A549 (cell line): ENCODE results near the gene DNAI4. TPM values are rescaled to one million over a fixed set of nuclear protein-coding genes. Genes with fewer than 3 reads are reported as not detected.

Experiments
- ATAC-seq, 2 experiments: fragments of 200-7000 bp in 1 of 2; fragments of >200 bp in 1 of 2; cut with Nextera tagmentation in 1 of 2; cut with Tn5 transposase in 1 of 2; 3 replicates each; pipeline versions ENCODE4 v1.8.0 to v1.9.1; 2018 to 2020; ENCODE audit warnings: mild to moderate bottlenecking in 1 of 2, moderate library complexity in 1 of 2
- CTCF ChIA-PET: fragments of 300-600 bp; sonication (Branson Sonifier 250); formaldehyde crosslinking; extraction: SDS; loops from one replicate; lab custom pipeline; 2021; ENCODE audit warnings: antibody characterized with exemption, inconsistent platforms; lab: Yijun Ruan, JAX
- POLR2A ChIA-PET: fragments of 350-600 bp; formaldehyde crosslinking; extraction: SDS; loops from one replicate; lab custom pipeline; 2021; ENCODE audit warnings: antibody characterized with exemption, inconsistent platforms; lab: Yijun Ruan, JAX
- DNase-seq, 2 experiments: peaks; one replicate each; pipeline versions ENCODE4 v3.0.0 to v3.0.0-alpha.2; 2011 to 2016; ENCODE audit warnings: low read depth in 1 of 2, low spot score in 1 of 2
- FAIRE-seq: peaks from 2 replicates; lab custom pipeline; 2011; peaks lifted over from hg19 to GRCh38; lab: Jason Lieb, UNC
- H3K27ac ChIP-seq, 2 experiments: fragments of >200 bp; sonication (Bioruptor Twin); formaldehyde crosslinking; 3 replicates each; pipeline ENCODE4 v1.5.1; 2016 to 2017
- H3K4me1 ChIP-seq: fragments of >200 bp; sonication (Bioruptor Twin); formaldehyde crosslinking; 3 replicates; pipeline ENCODE4 v1.6.1; 2016
- H3K4me2 ChIP-seq: fragments of >200 bp; sonication (Bioruptor Twin); formaldehyde crosslinking; 3 replicates; pipeline ENCODE4 v1.6.1; 2016
- H3K4me3 ChIP-seq: fragments of >200 bp; sonication (Bioruptor Twin); formaldehyde crosslinking; 3 replicates; pipeline ENCODE4 v1.5.1; 2016
- H3K9me3 ChIP-seq: fragments of >200 bp; sonication (Bioruptor Twin); formaldehyde crosslinking; 3 replicates; pipeline ENCODE4 v1.6.1; 2016
- BHLHE40 ChIP-seq: IDR thresholded peaks from 2 replicates; pipeline ENCODE4 v1.6.1; 2012; ENCODE audit warnings: low read depth, low read length, inconsistent platforms
- CBX8 ChIP-seq: fragments of 200-600 bp; sonication (generic); IDR thresholded peaks from 2 replicates; pipeline ENCODE4 v1.6.1; 2016
- CHD4 ChIP-seq: fragments of 200-600 bp; sonication (generic); IDR thresholded peaks from 2 replicates; pipeline ENCODE4 v1.6.1; 2016; ENCODE audit warnings: antibody characterized with exemption, mild to moderate bottlenecking, borderline replicate concordance
- EHF ChIP-seq: fragments of 250-450 bp; sonication (Bioruptor Pico); IDR thresholded peaks from 2 replicates; pipeline ENCODE4 v1.5.0; 2020; ENCODE audit warnings: mild to moderate bottlenecking
- ESRRA ChIP-seq: fragments of 150-350 bp; IDR thresholded peaks from 2 replicates; pipeline ENCODE4 v1.6.1; 2014; ENCODE audit warnings: mild to moderate bottlenecking, low read length, borderline replicate concordance
- HEYL ChIP-seq: fragments of 250-450 bp; sonication (Bioruptor Pico); IDR thresholded peaks from 2 replicates; pipeline ENCODE4 v1.8.0; 2021; ENCODE audit warnings: mild to moderate bottlenecking, moderate library complexity
- HOXB13 ChIP-seq: fragments of 250-450 bp; sonication (Bioruptor Pico); IDR thresholded peaks from 2 replicates; pipeline ENCODE4 v1.5.0; 2020; ENCODE audit warnings: low read depth, mild to moderate bottlenecking, moderate library complexity
- HOXB5 ChIP-seq: fragments of 250-450 bp; sonication (Bioruptor Pico); IDR thresholded peaks from 2 replicates; pipeline ENCODE4 v1.5.0; 2020; ENCODE audit warnings: mild to moderate bottlenecking, moderate library complexity
- KDM1A ChIP-seq: fragments of 200-600 bp; sonication (generic); IDR thresholded peaks from 2 replicates; pipeline ENCODE4 v1.6.1; 2016; ENCODE audit warnings: low read depth, mild to moderate bottlenecking
- MAZ ChIP-seq: fragments of 150-350 bp; IDR thresholded peaks from 2 replicates; pipeline ENCODE4 v1.6.1; 2014; ENCODE audit warnings: antibody characterized with exemption, low read depth, low read length, borderline replicate concordance
- PHF8 ChIP-seq: fragments of 200-600 bp; sonication (generic); IDR thresholded peaks from 2 replicates; pipeline ENCODE4 v1.6.1; 2016; ENCODE audit warnings: low read depth, mild to moderate bottlenecking, antibody characterized with exemption, moderate library complexity, borderline replicate concordance
- POLR2A ChIP-seq: IDR thresholded peaks from 2 replicates; pipeline ENCODE4 v1.6.1; 2012; ENCODE audit warnings: mild to moderate bottlenecking, low read length
- RAD21 ChIP-seq, 2 experiments: fragments of >200 bp in 1 of 2; sonication (Bioruptor Twin) in 1 of 2; formaldehyde crosslinking in 1 of 2; IDR thresholded peaks in 1 of 2; conservative IDR thresholded peaks in 1 of 2; 2 replicates in 1 of 2; 3 replicates in 1 of 2; pipeline ENCODE4 v1.6.1; 2012 to 2018; ENCODE audit warnings: inconsistent platforms in 1 of 2
- RCOR1 ChIP-seq: fragments of 150-350 bp; IDR thresholded peaks from 2 replicates; pipeline ENCODE4 v1.6.1; 2014; ENCODE audit warnings: antibody characterized with exemption, low read length, low read depth
- TFCP2L1 ChIP-seq: fragments of 250-450 bp; sonication (Bioruptor Pico); IDR thresholded peaks from 2 replicates; pipeline ENCODE4 v1.5.0; 2021; ENCODE audit warnings: mild to moderate bottlenecking
- WGBS: methylation state at CpG from one replicate; pipeline ENCODE4 v1.1.6; 2017; ENCODE audit errors: missing lambda C conversion rate; 5-methylcytosine and 5-hydroxymethylcytosine counted together
- polyA plus RNA-seq, 4 experiments: library from polyadenylated mRNA; depleted of rRNA in 3 of 4; stranded (reverse); fragments of >200 nt; fragmentation: RNase III in 1 of 4; extraction: RNeasy Plus Mini Kit Qiagen cat#74134 plus additional on column Dnase treatment in 1 of 4; gene quantifications; 2 replicates in 3 of 4; 3 replicates in 1 of 4; pipeline ENCODE4 v1.2.3, GENCODE V29; 2011 to 2017
- TF ChIP-seq, protein P1 (sequence below): fragments of 250-450 bp; sonication (Bioruptor Pico); IDR thresholded peaks from 2 replicates; pipeline ENCODE4 v1.5.0; 2020; ENCODE audit warnings: low read depth, mild to moderate bottlenecking, moderate library complexity
- TF ChIP-seq, protein P2 (sequence below): fragments of >200 bp; sonication (Bioruptor Twin); formaldehyde crosslinking; IDR thresholded peaks from 3 replicates; pipeline ENCODE4 v1.6.1; 2016
- TF ChIP-seq, protein P3 (sequence below): fragments of 250-450 bp; sonication (Bioruptor Pico); IDR thresholded peaks from 2 replicates; pipeline ENCODE4 v1.5.0; 2021; ENCODE audit warnings: mild to moderate bottlenecking, moderate library complexity, borderline replicate concordance
- TF ChIP-seq, protein P4 (sequence below): fragments of 200-600 bp; sonication (generic); IDR thresholded peaks from 2 replicates; pipeline ENCODE4 v1.6.1; 2016; ENCODE audit warnings: antibody characterized with exemption, mild to moderate bottlenecking, moderate library complexity
- TF ChIP-seq, protein P5 (sequence below): fragments of 150-350 bp; IDR thresholded peaks from 2 replicates; pipeline ENCODE4 v1.6.1; 2014; ENCODE audit warnings: low read depth, mild to moderate bottlenecking, low read length
- TF ChIP-seq, protein P6 (sequence below): fragments of >200 bp; sonication (Bioruptor Twin); formaldehyde crosslinking; IDR thresholded peaks from 2 replicates; pipeline ENCODE4 v1.6.1; 2016
- TF ChIP-seq, protein P7 (sequence below): fragments of 450-650 bp; IDR thresholded peaks from 2 replicates; pipeline ENCODE4 v1.6.1; 2014; ENCODE audit warnings: antibody characterized with exemption

DNAI4 gene
- polyA plus RNA-seq, 2 of the 4 experiments (the other 2 are of a cell fraction), result 1.3 to 4.7 TPM

DNA sequence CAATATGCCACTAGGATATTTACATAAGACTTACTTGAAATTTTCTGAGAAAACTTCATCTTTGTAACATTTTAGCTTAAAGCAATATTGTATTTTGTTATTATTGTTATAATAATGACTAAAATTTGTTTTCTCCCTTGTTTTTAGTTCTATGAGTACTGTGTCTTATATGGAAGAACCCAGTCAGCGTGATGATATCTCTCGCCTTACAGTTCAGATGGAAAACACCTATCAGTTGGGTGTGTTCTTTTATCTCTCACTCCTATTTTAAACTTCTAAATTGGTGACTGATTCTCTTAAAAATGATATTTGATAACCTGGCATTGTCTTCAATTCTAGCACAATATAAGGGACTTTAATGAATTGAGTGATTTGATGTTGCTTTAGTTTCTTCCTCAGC is 154.4 kb downstream of the DNAI4 start:
- CTCF ChIA-PET, result no interaction called here
- FAIRE-seq, result no peak
- 89% methylated on average over 2 of the region's 2 CpGs for WGBS

DNA sequence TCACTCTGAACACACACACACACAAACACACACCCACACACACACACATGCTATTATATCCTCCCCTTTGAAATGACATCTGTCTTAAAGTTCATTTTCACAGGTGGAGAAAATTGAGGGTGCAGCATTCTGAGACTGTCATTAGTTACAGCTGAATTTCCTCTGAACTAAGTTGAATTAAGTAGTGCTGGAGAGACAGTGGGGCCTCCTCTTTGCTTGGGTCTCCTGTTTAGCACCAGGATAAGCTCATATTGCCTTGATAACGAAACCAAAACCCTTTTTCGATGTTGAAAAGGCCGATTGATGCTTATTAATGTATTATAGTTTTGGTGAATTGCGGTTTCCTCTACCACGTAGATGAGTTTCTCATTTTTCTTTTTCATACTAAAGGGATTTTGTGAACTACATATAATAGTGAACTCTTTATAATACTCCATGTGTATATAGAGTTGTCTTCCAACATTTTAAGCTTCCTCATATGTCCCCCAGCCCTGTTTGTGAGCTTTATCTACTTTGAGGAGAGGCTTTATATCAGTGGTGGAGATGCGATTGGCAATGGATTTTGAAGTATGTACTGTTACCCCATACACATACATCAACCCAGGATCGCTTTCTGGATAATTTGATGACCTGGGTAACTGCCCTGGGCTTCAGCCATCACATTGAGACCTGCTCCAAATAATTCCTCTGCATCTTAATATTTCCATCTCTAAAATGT is 155.0 kb downstream of the DNAI4 start:
- Histone ChIP-seq H3K4me3 (no peak overlapping the region), H3K9me3 (no peaks in the 10 kb centered on the region), H3K27ac (no peak overlapping the region), H3K4me2 (0 out of 3 replicates have a peak overlapping the region, but pooled peaks have one; percentile 30), H3K4me1 (no peaks in the 10 kb centered on the region)
- WGBS, result 55% methylated on average over 7 of the region's 7 CpGs
- ATAC-seq (no peak), DNase-seq (no peak), FAIRE-seq (no peak)
- CTCF ChIA-PET, result no interaction called here
- POLR2A ChIA-PET, result no interaction called here
- TF ChIP-seq ESRRA (no peak), MAZ (no peak), HEYL (CRISPR knock-in tag) (no peak), PHF8 (no peak), EHF (CRISPR knock-in tag) (no peak), POLR2A (no peak), CBX8 (no peak), RAD21 (conservative IDR thresholded peaks at IDR 0.05 in 1 of 2, IDR thresholded peaks at IDR 0.05 in 1 of 2) (no peak), RCOR1 (no peak), CHD4 (no peak), KDM1A (no peak), HOXB13 (CRISPR knock-in tag) (no peak), HOXB5 (CRISPR knock-in tag) (no peak)
- TF ChIP-seq, protein P1, sequence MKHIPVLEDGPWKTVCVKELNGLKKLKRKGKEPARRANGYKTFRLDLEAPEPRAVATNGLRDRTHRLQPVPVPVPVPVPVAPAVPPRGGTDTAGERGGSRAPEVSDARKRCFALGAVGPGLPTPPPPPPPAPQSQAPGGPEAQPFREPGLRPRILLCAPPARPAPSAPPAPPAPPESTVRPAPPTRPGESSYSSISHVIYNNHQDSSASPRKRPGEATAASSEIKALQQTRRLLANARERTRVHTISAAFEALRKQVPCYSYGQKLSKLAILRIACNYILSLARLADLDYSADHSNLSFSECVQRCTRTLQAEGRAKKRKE (CRISPR knock-in tag), result no peak
- TF ChIP-seq, protein P2, sequence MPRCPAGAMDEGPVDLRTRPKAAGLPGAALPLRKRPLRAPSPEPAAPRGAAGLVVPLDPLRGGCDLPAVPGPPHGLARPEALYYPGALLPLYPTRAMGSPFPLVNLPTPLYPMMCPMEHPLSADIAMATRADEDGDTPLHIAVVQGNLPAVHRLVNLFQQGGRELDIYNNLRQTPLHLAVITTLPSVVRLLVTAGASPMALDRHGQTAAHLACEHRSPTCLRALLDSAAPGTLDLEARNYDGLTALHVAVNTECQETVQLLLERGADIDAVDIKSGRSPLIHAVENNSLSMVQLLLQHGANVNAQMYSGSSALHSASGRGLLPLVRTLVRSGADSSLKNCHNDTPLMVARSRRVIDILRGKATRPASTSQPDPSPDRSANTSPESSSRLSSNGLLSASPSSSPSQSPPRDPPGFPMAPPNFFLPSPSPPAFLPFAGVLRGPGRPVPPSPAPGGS, result no peak
- TF ChIP-seq, protein P3, sequence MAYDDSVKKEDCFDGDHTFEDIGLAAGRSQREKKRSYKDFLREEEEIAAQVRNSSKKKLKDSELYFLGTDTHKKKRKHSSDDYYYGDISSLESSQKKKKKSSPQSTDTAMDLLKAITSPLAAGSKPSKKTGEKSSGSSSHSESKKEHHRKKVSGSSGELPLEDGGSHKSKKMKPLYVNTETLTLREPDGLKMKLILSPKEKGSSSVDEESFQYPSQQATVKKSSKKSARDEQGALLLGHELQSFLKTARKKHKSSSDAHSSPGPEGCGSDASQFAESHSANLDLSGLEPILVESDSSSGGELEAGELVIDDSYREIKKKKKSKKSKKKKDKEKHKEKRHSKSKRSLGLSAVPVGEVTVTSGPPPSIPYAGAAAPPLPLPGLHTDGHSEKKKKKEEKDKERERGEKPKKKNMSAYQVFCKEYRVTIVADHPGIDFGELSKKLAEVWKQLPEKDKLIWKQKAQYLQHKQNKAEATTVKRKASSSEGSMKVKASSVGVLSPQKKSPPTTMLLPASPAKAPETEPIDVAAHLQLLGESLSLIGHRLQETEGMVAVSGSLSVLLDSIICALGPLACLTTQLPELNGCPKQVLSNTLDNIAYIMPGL (CRISPR knock-in tag), result no peak
- TF ChIP-seq, protein P4, sequence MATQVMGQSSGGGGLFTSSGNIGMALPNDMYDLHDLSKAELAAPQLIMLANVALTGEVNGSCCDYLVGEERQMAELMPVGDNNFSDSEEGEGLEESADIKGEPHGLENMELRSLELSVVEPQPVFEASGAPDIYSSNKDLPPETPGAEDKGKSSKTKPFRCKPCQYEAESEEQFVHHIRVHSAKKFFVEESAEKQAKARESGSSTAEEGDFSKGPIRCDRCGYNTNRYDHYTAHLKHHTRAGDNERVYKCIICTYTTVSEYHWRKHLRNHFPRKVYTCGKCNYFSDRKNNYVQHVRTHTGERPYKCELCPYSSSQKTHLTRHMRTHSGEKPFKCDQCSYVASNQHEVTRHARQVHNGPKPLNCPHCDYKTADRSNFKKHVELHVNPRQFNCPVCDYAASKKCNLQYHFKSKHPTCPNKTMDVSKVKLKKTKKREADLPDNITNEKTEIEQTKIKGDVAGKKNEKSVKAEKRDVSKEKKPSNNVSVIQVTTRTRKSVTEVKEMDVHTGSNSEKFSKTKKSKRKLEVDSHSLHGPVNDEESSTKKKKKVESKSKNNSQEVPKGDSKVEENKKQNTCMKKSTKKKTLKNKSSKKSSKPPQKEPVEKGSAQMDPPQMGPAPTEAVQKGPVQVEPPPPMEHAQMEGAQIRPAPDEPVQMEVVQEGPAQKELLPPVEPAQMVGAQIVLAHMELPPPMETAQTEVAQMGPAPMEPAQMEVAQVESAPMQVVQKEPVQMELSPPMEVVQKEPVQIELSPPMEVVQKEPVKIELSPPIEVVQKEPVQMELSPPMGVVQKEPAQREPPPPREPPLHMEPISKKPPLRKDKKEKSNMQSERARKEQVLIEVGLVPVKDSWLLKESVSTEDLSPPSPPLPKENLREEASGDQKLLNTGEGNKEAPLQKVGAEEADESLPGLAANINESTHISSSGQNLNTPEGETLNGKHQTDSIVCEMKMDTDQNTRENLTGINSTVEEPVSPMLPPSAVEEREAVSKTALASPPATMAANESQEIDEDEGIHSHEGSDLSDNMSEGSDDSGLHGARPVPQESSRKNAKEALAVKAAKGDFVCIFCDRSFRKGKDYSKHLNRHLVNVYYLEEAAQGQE, result no peak
- TF ChIP-seq, protein P5, sequence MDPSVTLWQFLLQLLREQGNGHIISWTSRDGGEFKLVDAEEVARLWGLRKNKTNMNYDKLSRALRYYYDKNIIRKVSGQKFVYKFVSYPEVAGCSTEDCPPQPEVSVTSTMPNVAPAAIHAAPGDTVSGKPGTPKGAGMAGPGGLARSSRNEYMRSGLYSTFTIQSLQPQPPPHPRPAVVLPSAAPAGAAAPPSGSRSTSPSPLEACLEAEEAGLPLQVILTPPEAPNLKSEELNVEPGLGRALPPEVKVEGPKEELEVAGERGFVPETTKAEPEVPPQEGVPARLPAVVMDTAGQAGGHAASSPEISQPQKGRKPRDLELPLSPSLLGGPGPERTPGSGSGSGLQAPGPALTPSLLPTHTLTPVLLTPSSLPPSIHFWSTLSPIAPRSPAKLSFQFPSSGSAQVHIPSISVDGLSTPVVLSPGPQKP, result no peak
- TF ChIP-seq, protein P6, sequence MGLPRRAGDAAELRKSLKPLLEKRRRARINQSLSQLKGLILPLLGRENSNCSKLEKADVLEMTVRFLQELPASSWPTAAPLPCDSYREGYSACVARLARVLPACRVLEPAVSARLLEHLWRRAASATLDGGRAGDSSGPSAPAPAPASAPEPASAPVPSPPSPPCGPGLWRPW, result no peak
- TF ChIP-seq, protein P7, sequence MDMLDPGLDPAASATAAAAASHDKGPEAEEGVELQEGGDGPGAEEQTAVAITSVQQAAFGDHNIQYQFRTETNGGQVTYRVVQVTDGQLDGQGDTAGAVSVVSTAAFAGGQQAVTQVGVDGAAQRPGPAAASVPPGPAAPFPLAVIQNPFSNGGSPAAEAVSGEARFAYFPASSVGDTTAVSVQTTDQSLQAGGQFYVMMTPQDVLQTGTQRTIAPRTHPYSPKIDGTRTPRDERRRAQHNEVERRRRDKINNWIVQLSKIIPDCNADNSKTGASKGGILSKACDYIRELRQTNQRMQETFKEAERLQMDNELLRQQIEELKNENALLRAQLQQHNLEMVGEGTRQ, result no peak

More for the DNA sequence above, 154.4 kb downstream of the DNAI4 start:
- TF ChIP-seq TFCP2L1, result no peak
- no peak for TF ChIP-seq BHLHE40
- no peak for TF ChIP-seq ESRRA
- Histone ChIP-seq H3K9me3 (no peaks in the 10 kb centered on the region), H3K4me3 (no peak overlapping the region), H3K27ac (no peak overlapping the region), H3K4me1 (no peaks in the 10 kb centered on the region), H3K4me2 (no peak overlapping the region)
- ATAC-seq, result no peak
- POLR2A ChIA-PET, result no interaction called here
- no peak for DNase-seq
